ENCODE data around the gene SYCP2.

SYCP2 gene

GRCh38 chr20:59945175-59945574, 11.7 kb upstream of the SYCP2 start:
- no peaks in the 10 kb centered on the region for H3K27me3 ChIP-seq (replicated peaks; ENCODE audit: insufficient read depth, low read length)
- H3K9me3 ChIP-seq (replicated peaks; ENCODE audit: insufficient read depth, low read length) = no peaks in the 10 kb centered on the region
- no peak overlapping the region for H2AFZ ChIP-seq (ENCODE audit: low read length)
- no peak overlapping the region for H3K4me2 ChIP-seq (ENCODE audit: low read depth, low read length)
- H4K20me1 ChIP-seq (ENCODE audit: insufficient read depth, low read length) = no peaks in the 10 kb centered on the region
- DNase-seq = no peak
- H3K4me1 ChIP-seq (ENCODE audit: low read length) = peaks cover 21% of the 10 kb centered on the region
- no peak overlapping the region for H3K27ac ChIP-seq (ENCODE audit: low read length)
- TF ChIP-seq EZH2 (optimal IDR thresholded peaks at IDR 0.05; ENCODE audit: low read depth, low read length) (no peak), CTCF (IDR thresholded peaks at IDR 0.05; ENCODE audit: low read length) (no peak), EZH2phosphoT487 (IDR thresholded peaks at IDR 0.05; ENCODE audit: low read length) (no peak)
- H3K9me2 ChIP-seq (replicated peaks; ENCODE audit: insufficient read depth, low read length) = no peaks in the 10 kb centered on the region
- peaks cover 22% of the 10 kb centered on the region for H3F3A ChIP-seq (ENCODE audit: insufficient read depth, low read length)
- peaks cover 15% of the 10 kb centered on the region; the same call in 1 of the 2 replicates for H3K79me2 ChIP-seq (ENCODE audit: low read length)
- H3K9ac ChIP-seq (ENCODE audit: low read length) = no peak overlapping the region
- no peak overlapping the region for H3K4me3 ChIP-seq (ENCODE audit: low read length)
- H3K36me3 ChIP-seq (replicated peaks; ENCODE audit: insufficient read depth, low read length) = peaks cover 5% of the 10 kb centered on the region

DNA sequence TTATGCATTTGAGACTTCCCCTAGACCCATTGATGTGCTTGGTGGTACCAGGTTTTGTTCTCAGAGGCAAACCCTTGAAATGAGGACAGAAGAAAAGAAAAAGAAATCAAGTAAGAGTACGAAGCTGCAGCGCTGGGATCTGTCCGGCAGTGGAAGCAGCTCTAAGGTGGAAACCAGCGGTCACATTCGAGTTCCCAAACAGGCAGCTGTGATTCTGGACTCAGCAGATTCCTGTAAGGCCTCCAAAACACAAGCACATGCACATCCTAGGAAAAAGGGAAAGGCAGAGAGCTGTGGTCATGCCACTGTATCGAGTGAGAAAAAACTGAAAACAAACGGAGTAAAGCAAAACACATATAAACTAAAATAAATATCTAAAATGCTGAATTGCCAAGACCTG, 11.3 kb upstream of the SYCP2 start:
- H3K9me2 ChIP-seq (replicated peaks; ENCODE audit: insufficient read depth, low read length) = no peaks in the 10 kb centered on the region
- peaks cover 21% of the 10 kb centered on the region for H3K4me1 ChIP-seq (ENCODE audit: low read length)
- H4K20me1 ChIP-seq (ENCODE audit: insufficient read depth, low read length) = no peaks in the 10 kb centered on the region
- peaks cover 22% of the 10 kb centered on the region for H3F3A ChIP-seq (ENCODE audit: insufficient read depth, low read length)
- no peak overlapping the region for H3K27ac ChIP-seq (ENCODE audit: low read length)
- H3K4me2 ChIP-seq (ENCODE audit: low read depth, low read length) = no peak overlapping the region
- H3K9ac ChIP-seq (ENCODE audit: low read length) = no peak overlapping the region
- DNase-seq = no peak
- H3K27me3 ChIP-seq (replicated peaks; ENCODE audit: insufficient read depth, low read length) = no peaks in the 10 kb centered on the region
- peaks cover 15% of the 10 kb centered on the region; the same call in 1 of the 2 replicates for H3K79me2 ChIP-seq (ENCODE audit: low read length)
- peaks cover 5% of the 10 kb centered on the region for H3K36me3 ChIP-seq (replicated peaks; ENCODE audit: insufficient read depth, low read length)
- H3K9me3 ChIP-seq (replicated peaks; ENCODE audit: insufficient read depth, low read length) = no peaks in the 10 kb centered on the region
- H3K4me3 ChIP-seq (ENCODE audit: low read length) = no peak overlapping the region
- no peak overlapping the region for H2AFZ ChIP-seq (ENCODE audit: low read length)
- TF ChIP-seq EZH2 (optimal IDR thresholded peaks at IDR 0.05; ENCODE audit: low read depth, low read length) (no peak), EZH2phosphoT487 (IDR thresholded peaks at IDR 0.05; ENCODE audit: low read length) (no peak), CTCF (IDR thresholded peaks at IDR 0.05; ENCODE audit: low read length) (no peak)

DNA sequence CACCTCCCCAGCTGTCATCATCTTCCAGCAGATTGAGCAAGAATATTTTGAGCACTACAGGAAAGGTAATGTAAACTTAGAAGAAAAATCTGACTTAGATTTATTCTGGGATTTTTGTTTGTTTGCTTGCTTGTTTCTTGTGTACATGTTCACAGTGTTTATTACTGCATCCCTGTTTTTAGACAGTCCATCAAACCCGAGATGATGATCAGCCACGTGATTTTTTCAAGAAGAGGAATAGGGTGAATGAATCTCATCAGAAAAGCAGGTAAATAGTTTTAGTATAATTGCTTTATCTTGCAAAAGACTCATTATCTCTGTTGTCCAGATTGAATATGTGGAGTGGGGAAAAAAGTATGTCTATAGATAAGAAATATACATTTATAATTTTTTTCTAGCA, 8.8 kb upstream of the SYCP2 start:
- Histone ChIP-seq H2AFZ (ENCODE audit: low read length) (no peak overlapping the region), H3K4me3 (ENCODE audit: low read length) (no peak overlapping the region), H3K79me2 (ENCODE audit: low read length) (peaks cover 19% of the 10 kb centered on the region; the same call in 1 of the 2 replicates), H3K4me1 (ENCODE audit: low read length) (0 out of 2 replicates have a peak, but pooled peaks cover 8% of the 10 kb centered on the region), H4K20me1 (ENCODE audit: insufficient read depth, low read length) (no peaks in the 10 kb centered on the region), H3K9me2 (replicated peaks; ENCODE audit: insufficient read depth, low read length) (no peaks in the 10 kb centered on the region), H3K9me3 (replicated peaks; ENCODE audit: insufficient read depth, low read length) (no peaks in the 10 kb centered on the region), H3K36me3 (replicated peaks; ENCODE audit: insufficient read depth, low read length) (peaks cover 5% of the 10 kb centered on the region), H3K27ac (ENCODE audit: low read length) (no peak overlapping the region), H3K9ac (ENCODE audit: low read length) (no peak overlapping the region), H3K27me3 (replicated peaks; ENCODE audit: insufficient read depth, low read length) (no peaks in the 10 kb centered on the region), H3F3A (ENCODE audit: insufficient read depth, low read length) (peaks cover 9% of the 10 kb centered on the region; the same call in 1 of the 2 replicates), H3K4me2 (ENCODE audit: low read depth, low read length) (no peak overlapping the region)
- TF ChIP-seq EZH2 (optimal IDR thresholded peaks at IDR 0.05; ENCODE audit: low read depth, low read length) (no peak), EZH2phosphoT487 (IDR thresholded peaks at IDR 0.05; ENCODE audit: low read length) (no peak), CTCF (IDR thresholded peaks at IDR 0.05; ENCODE audit: low read length) (no peak)
- DNase-seq = no peak
